8988T (cell line): ENCODE measurements around the gene FCHSD2.
"Not testable (repeated sequence)": the region's sequence is repeated elsewhere in the genome, so short reads cannot be mapped to it uniquely, and the experiment has no call there.

ENCODE experiments used
- DNase-seq: peaks from one replicate; pipeline ENCODE4 v3.0.0; 2011

The FCHSD2 gene

GRCh38 chr11:73116636-73117035 is 25.5 kb downstream of the FCHSD2 start:
- no peak for DNase-seq

GRCh38 chr11:73114835-73115220 is 27.3 kb downstream of the FCHSD2 start:
- no peak for DNase-seq

GRCh38 chr11:73114110-73114834 is 27.8 kb downstream of the FCHSD2 start:
- DNase-seq = no peak

- no peak for DNase-seq
Measured at GRCh38 chr11:73113426-73113825, 28.7 kb downstream of the FCHSD2 start.

GRCh38 chr11:73107597-73107996 is 34.5 kb downstream of the FCHSD2 start:
- no peak for DNase-seq

GRCh38 chr11:73106347-73106746 is 35.8 kb downstream of the FCHSD2 start:
- no peak for DNase-seq

GRCh38 chr11:73100578-73100977 is 41.5 kb downstream of the FCHSD2 start:
- no peak for DNase-seq

- no peak for DNase-seq
Measured at GRCh38 chr11:73099512-73100266, 42.4 kb downstream of the FCHSD2 start.

- no peak for DNase-seq
Measured at GRCh38 chr11:73095613-73096012, 46.5 kb downstream of the FCHSD2 start.

GRCh38 chr11:73091521-73092305 is 50.4 kb downstream of the FCHSD2 start:
- no peak for DNase-seq

GRCh38 chr11:73087730-73088129 is 54.4 kb downstream of the FCHSD2 start:
- DNase-seq = no peak

- no peak for DNase-seq
Measured at GRCh38 chr11:73085189-73085875, 56.8 kb downstream of the FCHSD2 start.

GRCh38 chr11:73078631-73079030 is 63.5 kb downstream of the FCHSD2 start:
- DNase-seq = no peak

- no peak for DNase-seq
Measured at GRCh38 chr11:73077454-73077853, 64.7 kb downstream of the FCHSD2 start.

GRCh38 chr11:73074319-73074718 is 67.8 kb downstream of the FCHSD2 start:
- DNase-seq = no peak

- no peak for DNase-seq
Measured at GRCh38 chr11:73072935-73073481, 69.1 kb downstream of the FCHSD2 start.

GRCh38 chr11:73070653-73071052 is 71.5 kb downstream of the FCHSD2 start:
- no peak for DNase-seq

GRCh38 chr11:73061857-73062424 is 80.2 kb downstream of the FCHSD2 start:
- DNase-seq = not testable (repeated sequence)

GRCh38 chr11:73061434-73061833 is 80.7 kb downstream of the FCHSD2 start:
- DNase-seq = not testable (repeated sequence)

GRCh38 chr11:73059915-73060314 is 82.2 kb downstream of the FCHSD2 start:
- DNase-seq = no peak

GRCh38 chr11:73058989-73059674 is 83.0 kb downstream of the FCHSD2 start:
- DNase-seq = no peak
